Stimulated activated CD8-positive, alpha-beta memory T cell treated with anti-CD3 and anti-CD28 coated beads, Interleukin-4, amount 100 ng/mL, for 4 hours (primary cell): ENCODE data around the gene PLA2G4D.

Experiments
- DNase-seq, 2 donors: peaks; one replicate each; pipeline ENCODE4 v3.0.0-alpha.2; 2020; ENCODE audit warnings: low read depth in 2 of 2, low spot score in 1 of 2

Gene PLA2G4D

GRCh38 chr15:42031198-42031915 is 63.0 kb downstream of the PLA2G4D start:
- no peak for DNase-seq

GRCh38 chr15:42027521-42027920 is 66.8 kb downstream of the PLA2G4D start:
- no peak for DNase-seq

GRCh38 chr15:42024303-42024702 is 70.1 kb downstream of the PLA2G4D start:
- DNase-seq = no peak

GRCh38 chr15:42021593-42021992 is 72.8 kb downstream of the PLA2G4D start:
- DNase-seq = no peak

- DNase-seq = no peak
These were observed 73.6 kb downstream of the PLA2G4D start, which contains the start of gene PLA2G4E for GRCh38 chr15:42020713-42021273. TSS of gene PLA2G4E (minus strand) at chr15:42021042. CDS start at chr15:42021030, 12 bp downstream.

GRCh38 chr15:42018306-42019224 is 75.8 kb downstream of the PLA2G4D start:
- DNase-seq = no peak
